H1 (cell line): ENCODE measurements around the gene SERPINA10.

Source experiments
- ATF3 ChIP-seq: IDR thresholded peaks from 2 replicates; pipeline ENCODE4 v1.6.1; 2011; ENCODE audit warnings: low read depth, mild to moderate bottlenecking, low read length; ENCODE audit not compliant: insufficient read depth
- CTCF ChIP-seq, 3 experiments: IDR thresholded peaks; 1 replicate in 2 of 3; 2 replicates in 1 of 3; pipeline versions ENCODE4 v1.5.1 to v1.6.1; 2011; ENCODE audit warnings: low read length in 3 of 3, mild to moderate bottlenecking in 3 of 3, inconsistent platforms in 2 of 3, low read depth in 1 of 3, moderate library complexity in 1 of 3; ENCODE audit not compliant: insufficient read depth in 1 of 3; ENCODE audit errors: control extremely low read depth in 1 of 3
- EP300 ChIP-seq, 2 experiments: IDR thresholded peaks; 1 replicate in 1 of 2; 2 replicates in 1 of 2; pipeline ENCODE4 v1.6.1; 2011 to 2012; ENCODE audit warnings: low read depth in 2 of 2, low read length in 2 of 2, mild to moderate bottlenecking in 2 of 2, borderline replicate concordance in 1 of 2, inconsistent platforms in 1 of 2, moderate library complexity in 1 of 2
- KDM4A ChIP-seq: IDR thresholded peaks from one replicate; pipeline ENCODE4 v1.7.1; 2012; ENCODE audit warnings: low read depth, mild to moderate bottlenecking, moderate library complexity, low read length, inconsistent platforms; ENCODE audit not compliant: severe bottlenecking
- MAFK ChIP-seq: IDR thresholded peaks from 2 replicates; pipeline ENCODE4 v1.6.1; 2012; ENCODE audit warnings: low read depth, mild to moderate bottlenecking, improper control_type of control experiment, low read length
- POLR2A ChIP-seq, 2 experiments: IDR thresholded peaks; 1 replicate in 1 of 2; 2 replicates in 1 of 2; pipeline ENCODE4 v1.6.1; 2011; ENCODE audit warnings: low read depth in 2 of 2, low read length in 2 of 2, mild to moderate bottlenecking in 2 of 2; ENCODE audit errors: control extremely low read depth in 1 of 2
- POLR2AphosphoS5 ChIP-seq: IDR thresholded peaks from 2 replicates; pipeline ENCODE4 v1.6.1; 2011; ENCODE audit warnings: low read depth, low read length
- SUZ12 ChIP-seq: fragments of 200-600 bp; sonication (generic); IDR thresholded peaks from 2 replicates; pipeline ENCODE4 v1.6.1; 2012; ENCODE audit warnings: mild to moderate bottlenecking, inconsistent platforms, low read length, moderate library complexity, mixed read lengths
- TCF12 ChIP-seq: IDR thresholded peaks from 2 replicates; pipeline ENCODE4 v1.6.1; 2011; ENCODE audit warnings: low read depth, mild to moderate bottlenecking, low read length
- TEAD4 ChIP-seq: IDR thresholded peaks from 2 replicates; pipeline ENCODE4 v1.6.1; 2012; ENCODE audit warnings: low read depth, low read length, inconsistent platforms, mixed read lengths
- YY1 ChIP-seq: IDR thresholded peaks from 2 replicates; pipeline ENCODE4 v1.6.1; 2011; ENCODE audit warnings: low read depth, mild to moderate bottlenecking, low read length
- ZNF274 ChIP-seq: IDR thresholded peaks from 2 replicates; pipeline ENCODE4 v1.7.0; 2012; ENCODE audit warnings: low read length, borderline replicate concordance; ENCODE audit errors: extremely low read depth

GRCh38 chr14:94303111-94303510 lies 10.0 kb upstream of the SERPINA10 start:
- no peak for TF ChIP-seq CTCF (IDR thresholded peaks at IDR 0.05; ENCODE audit: control extremely low read depth in 1 of 3, insufficient read depth in 1 of 3, low read depth in 1 of 3, low read length in 3 of 3)
- no peak for TF ChIP-seq TCF12
- no peak for TF ChIP-seq TEAD4
- no peak for TF ChIP-seq SUZ12
- TF ChIP-seq KDM4A: no peak
- no peak for TF ChIP-seq POLR2AphosphoS5
- no peak for TF ChIP-seq YY1
- TF ChIP-seq MAFK: no peak
- no peak for TF ChIP-seq POLR2A (IDR thresholded peaks at IDR 0.05; ENCODE audit: control extremely low read depth in 1 of 2, low read depth in 2 of 2, low read length in 2 of 2)
- TF ChIP-seq ATF3: no peak
- no peak for TF ChIP-seq ZNF274
- TF ChIP-seq EP300 (IDR thresholded peaks at IDR 0.05; ENCODE audit: borderline replicate concordance in 1 of 2, low read depth in 2 of 2, low read length in 2 of 2): no peak
